ENCODE data around the gene PRKN.

PRKN gene

DNA sequence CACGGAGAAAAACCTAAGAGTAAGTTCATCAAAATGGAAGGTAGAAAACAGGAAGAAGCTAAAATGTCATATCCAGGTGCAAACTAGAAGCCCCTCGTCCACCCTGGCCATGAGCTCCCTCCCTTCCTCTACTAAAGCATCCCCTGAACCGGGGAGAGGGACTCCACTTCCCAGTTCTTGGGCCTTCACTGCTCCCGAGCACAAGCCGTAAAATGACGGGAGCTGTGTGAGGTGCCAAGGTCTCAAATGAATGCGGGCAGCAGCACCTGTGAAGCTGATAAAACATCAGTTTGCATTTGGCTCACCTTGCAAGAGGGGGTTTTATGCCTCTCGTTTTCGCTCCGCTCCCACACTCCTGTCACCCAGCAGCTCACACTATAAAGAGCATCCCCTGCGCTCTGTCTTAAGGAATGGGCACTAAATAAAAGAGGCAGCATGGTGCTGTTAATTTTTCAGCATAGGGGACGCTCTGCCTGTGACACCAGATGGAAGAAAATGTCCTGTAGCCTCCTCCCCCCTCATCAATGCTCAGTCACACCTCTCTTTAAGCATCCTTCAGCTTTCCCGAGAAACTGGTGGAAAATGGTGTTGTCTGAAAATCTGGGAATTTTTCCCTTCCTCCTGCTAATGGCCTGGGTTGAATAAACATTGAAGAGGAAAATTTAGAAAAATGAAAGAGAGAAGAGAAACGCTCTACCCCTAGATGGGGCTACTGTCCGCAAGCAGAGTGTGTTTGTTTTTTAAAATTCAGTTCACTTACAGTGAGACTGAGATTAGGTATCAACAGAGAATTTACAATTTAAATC lies 890.7 kb downstream of the PRKN start (continued):
- TF ChIP-seq, protein P1, sequence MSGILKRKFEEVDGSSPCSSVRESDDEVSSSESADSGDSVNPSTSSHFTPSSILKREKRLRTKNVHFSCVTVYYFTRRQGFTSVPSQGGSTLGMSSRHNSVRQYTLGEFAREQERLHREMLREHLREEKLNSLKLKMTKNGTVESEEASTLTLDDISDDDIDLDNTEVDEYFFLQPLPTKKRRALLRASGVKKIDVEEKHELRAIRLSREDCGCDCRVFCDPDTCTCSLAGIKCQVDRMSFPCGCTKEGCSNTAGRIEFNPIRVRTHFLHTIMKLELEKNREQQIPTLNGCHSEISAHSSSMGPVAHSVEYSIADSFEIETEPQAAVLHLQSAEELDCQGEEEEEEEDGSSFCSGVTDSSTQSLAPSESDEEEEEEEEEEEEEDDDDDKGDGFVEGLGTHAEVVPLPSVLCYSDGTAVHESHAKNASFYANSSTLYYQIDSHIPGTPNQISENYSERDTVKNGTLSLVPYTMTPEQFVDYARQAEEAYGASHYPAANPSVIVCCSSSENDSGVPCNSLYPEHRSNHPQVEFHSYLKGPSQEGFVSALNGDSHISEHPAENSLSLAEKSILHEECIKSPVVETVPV (CRISPR knock-in tag; IDR thresholded peaks at IDR 0.05): no peak

DNA sequence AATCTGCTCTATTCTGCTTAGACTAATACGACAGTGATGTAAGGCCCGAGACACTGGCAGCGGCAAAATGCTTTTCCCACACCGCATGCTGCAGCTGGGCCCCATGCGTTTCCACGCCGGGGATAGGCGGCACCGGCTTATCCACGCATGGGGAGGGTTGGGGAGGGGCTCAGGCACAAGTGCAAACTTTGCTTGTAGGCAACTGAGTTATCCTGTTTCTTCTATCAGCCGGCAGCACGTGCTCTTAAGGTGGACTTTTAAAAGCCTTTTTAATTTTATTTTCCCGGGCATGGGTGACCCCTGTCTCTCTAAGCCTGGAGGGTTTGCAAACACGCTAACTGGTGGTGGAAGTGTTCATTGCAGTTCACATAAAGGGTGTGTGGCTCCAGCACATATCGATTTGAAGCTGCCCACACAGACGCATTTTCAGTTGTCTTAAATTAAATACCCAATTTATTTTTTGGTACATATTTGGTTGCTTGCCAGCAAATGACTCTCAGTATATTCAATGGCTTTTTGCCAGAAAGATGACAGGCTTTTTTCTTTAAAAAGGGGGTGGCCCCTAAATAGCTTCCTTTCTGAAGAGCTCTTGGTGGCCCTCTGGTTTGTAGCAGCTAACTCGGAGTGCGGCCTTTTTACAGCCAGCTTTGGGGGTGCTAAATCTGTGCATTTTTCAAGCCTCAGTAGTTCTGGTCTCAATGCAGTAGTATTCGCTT lies 891.9 kb downstream of the PRKN start:
- ATAC-seq: no peak
- TF ChIP-seq, protein P2, sequence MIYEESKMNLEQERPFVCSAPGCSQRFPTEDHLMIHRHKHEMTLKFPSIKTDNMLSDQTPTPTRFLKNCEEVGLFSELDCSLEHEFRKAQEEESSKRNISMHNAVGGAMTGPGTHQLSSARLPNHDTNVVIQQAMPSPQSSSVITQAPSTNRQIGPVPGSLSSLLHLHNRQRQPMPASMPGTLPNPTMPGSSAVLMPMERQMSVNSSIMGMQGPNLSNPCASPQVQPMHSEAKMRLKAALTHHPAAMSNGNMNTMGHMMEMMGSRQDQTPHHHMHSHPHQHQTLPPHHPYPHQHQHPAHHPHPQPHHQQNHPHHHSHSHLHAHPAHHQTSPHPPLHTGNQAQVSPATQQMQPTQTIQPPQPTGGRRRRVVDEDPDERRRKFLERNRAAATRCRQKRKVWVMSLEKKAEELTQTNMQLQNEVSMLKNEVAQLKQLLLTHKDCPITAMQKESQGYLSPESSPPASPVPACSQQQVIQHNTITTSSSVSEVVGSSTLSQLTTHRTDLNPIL (CRISPR knock-in tag; IDR thresholded peaks at IDR 0.05; ENCODE audit: low read depth): no peak
- TF ChIP-seq TCF4 (CRISPR knock-in tag; IDR thresholded peaks at IDR 0.05; ENCODE audit: borderline replicate concordance) (no peak), ZFP30 (CRISPR knock-in tag; IDR thresholded peaks at IDR 0.05) (no peak), GLIS3 (CRISPR knock-in tag; IDR thresholded peaks at IDR 0.05) (no peak), ZC3H10 (CRISPR knock-in tag; IDR thresholded peaks at IDR 0.05) (no peak), ZNF70 (CRISPR knock-in tag; IDR thresholded peaks at IDR 0.05) (no peak), ISL1 (CRISPR knock-in tag; IDR thresholded peaks at IDR 0.05) (no peak)

DNA sequence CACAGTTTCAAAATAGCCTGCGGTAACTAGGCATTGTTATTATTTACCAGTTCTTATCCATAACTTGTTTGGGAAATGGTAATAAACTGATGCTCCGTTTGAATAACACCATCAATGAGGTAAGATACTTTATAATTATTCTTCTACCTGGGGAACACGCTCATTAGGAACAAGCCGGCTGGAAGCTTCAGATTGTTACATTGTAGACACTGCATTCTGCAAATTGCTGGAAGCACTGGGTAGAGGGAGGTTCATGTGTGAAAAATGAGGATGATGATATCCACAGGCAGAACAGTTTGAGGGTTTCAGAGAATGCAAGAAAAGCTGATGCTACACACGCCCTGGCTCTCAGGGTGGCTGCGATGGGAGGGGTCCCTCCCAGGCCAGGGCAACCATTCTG lies 893.1 kb downstream of the PRKN start:
- TF ChIP-seq, protein P3, sequence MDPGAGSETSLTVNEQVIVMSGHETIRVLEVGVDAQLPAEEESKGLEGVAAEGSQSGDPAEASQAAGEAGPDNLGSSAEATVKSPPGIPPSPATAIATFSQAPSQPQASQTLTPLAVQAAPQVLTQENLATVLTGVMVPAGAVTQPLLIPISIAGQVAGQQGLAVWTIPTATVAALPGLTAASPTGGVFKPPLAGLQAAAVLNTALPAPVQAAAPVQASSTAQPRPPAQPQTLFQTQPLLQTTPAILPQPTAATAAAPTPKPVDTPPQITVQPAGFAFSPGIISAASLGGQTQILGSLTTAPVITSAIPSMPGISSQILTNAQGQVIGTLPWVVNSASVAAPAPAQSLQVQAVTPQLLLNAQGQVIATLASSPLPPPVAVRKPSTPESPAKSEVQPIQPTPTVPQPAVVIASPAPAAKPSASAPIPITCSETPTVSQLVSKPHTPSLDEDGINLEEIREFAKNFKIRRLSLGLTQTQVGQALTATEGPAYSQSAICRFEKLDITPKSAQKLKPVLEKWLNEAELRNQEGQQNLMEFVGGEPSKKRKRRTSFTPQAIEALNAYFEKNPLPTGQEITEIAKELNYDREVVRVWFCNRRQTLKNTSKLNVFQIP (CRISPR knock-in tag; IDR thresholded peaks at IDR 0.05; ENCODE audit: borderline replicate concordance, low read depth): no peak
- TF ChIP-seq GLIS3 (CRISPR knock-in tag; IDR thresholded peaks at IDR 0.05): no peak
- no peak for TF ChIP-seq ZNF565 (CRISPR knock-in tag; conservative IDR thresholded peaks at IDR 0.05; ENCODE audit: low read depth)
- no peak for TF ChIP-seq PPARA (CRISPR knock-in tag; IDR thresholded peaks at IDR 0.05; ENCODE audit: borderline replicate concordance)
- TF ChIP-seq, protein P4, sequence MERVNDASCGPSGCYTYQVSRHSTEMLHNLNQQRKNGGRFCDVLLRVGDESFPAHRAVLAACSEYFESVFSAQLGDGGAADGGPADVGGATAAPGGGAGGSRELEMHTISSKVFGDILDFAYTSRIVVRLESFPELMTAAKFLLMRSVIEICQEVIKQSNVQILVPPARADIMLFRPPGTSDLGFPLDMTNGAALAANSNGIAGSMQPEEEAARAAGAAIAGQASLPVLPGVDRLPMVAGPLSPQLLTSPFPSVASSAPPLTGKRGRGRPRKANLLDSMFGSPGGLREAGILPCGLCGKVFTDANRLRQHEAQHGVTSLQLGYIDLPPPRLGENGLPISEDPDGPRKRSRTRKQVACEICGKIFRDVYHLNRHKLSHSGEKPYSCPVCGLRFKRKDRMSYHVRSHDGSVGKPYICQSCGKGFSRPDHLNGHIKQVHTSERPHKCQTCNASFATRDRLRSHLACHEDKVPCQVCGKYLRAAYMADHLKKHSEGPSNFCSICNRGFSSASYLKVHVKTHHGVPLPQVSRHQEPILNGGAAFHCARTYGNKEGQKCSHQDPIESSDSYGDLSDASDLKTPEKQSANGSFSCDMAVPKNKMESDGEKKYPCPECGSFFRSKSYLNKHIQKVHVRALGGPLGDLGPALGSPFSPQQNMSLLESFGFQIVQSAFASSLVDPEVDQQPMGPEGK (CRISPR knock-in tag; IDR thresholded peaks at IDR 0.05; ENCODE audit: borderline replicate concordance): no peak
- TF ChIP-seq, protein P1 (CRISPR knock-in tag; IDR thresholded peaks at IDR 0.05): no peak
- no peak for ATAC-seq

DNA sequence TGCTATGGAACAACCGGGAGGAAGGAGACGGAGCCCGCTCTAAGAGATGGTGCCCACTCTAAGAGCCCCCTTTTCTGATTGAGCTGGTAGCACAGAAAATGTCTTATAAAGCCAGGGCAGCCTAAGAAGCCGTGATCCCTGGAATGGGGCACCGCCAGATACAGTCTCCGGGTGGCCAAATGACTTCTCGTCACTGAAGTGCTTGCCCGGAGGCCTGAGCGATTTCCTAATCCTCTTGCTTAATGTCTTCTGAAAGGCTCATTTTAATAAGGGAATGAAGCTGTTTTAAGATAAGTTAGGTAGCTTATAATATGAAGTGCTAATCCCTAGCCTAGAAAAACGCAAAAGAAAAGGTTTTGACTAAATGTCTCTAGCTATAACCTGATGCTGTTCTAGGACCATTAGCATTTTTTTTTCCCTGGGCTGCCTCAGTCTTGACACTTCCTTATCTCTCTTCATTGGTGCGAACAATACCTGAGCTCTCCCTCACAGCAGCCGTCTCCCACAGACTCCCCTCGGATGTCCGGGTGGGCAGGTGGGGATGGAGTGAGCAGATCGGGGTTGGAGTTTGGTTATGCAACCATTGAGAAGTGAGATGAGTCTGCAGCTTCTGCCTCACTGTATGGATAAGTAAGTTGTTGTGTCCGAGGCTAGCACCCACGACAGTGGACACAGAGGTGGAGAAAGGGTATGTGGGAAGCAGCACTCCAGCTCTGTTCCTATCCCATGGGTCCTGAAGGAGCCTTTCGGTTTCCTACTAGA lies 894.3 kb downstream of the PRKN start:
- TF ChIP-seq BACH2 (CRISPR knock-in tag; IDR thresholded peaks at IDR 0.05; ENCODE audit: borderline replicate concordance) (no peak), ZC3H10 (CRISPR knock-in tag; IDR thresholded peaks at IDR 0.05) (no peak), OSR1 (CRISPR knock-in tag; IDR thresholded peaks at IDR 0.05) (no peak), ZNF70 (CRISPR knock-in tag; IDR thresholded peaks at IDR 0.05) (no peak), ESRRG (CRISPR knock-in tag; IDR thresholded peaks at IDR 0.05) (no peak), GLIS3 (CRISPR knock-in tag; IDR thresholded peaks at IDR 0.05) (no peak)
- TF ChIP-seq, protein P5, sequence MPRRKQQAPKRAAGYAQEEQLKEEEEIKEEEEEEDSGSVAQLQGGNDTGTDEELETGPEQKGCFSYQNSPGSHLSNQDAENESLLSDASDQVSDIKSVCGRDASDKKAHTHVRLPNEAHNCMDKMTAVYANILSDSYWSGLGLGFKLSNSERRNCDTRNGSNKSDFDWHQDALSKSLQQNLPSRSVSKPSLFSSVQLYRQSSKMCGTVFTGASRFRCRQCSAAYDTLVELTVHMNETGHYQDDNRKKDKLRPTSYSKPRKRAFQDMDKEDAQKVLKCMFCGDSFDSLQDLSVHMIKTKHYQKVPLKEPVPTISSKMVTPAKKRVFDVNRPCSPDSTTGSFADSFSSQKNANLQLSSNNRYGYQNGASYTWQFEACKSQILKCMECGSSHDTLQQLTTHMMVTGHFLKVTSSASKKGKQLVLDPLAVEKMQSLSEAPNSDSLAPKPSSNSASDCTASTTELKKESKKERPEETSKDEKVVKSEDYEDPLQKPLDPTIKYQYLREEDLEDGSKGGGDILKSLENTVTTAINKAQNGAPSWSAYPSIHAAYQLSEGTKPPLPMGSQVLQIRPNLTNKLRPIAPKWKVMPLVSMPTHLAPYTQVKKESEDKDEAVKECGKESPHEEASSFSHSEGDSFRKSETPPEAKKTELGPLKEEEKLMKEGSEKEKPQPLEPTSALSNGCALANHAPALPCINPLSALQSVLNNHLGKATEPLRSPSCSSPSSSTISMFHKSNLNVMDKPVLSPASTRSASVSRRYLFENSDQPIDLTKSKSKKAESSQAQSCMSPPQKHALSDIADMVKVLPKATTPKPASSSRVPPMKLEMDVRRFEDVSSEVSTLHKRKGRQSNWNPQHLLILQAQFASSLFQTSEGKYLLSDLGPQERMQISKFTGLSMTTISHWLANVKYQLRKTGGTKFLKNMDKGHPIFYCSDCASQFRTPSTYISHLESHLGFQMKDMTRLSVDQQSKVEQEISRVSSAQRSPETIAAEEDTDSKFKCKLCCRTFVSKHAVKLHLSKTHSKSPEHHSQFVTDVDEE (CRISPR knock-in tag; IDR thresholded peaks at IDR 0.05): no peak
- TF ChIP-seq, protein P4 (CRISPR knock-in tag; IDR thresholded peaks at IDR 0.05; ENCODE audit: borderline replicate concordance): no peak
- ATAC-seq: no peak

Data from SK-N-SH treated with all-trans-retinoic acid at 6 μM for 48 hours (cell line).